SK-N-DZ (cell line): ENCODE data around the gene CHN2.
"Not testable (repeated sequence)": the region's sequence is repeated elsewhere in the genome, so short reads cannot be mapped to it uniquely, and the experiment has no call there.

Experiments
- DNase-seq: peaks from one replicate; pipeline ENCODE4 v3.0.0-alpha.2; 2015; ENCODE audit warnings: low spot score

Gene CHN2

DNA sequence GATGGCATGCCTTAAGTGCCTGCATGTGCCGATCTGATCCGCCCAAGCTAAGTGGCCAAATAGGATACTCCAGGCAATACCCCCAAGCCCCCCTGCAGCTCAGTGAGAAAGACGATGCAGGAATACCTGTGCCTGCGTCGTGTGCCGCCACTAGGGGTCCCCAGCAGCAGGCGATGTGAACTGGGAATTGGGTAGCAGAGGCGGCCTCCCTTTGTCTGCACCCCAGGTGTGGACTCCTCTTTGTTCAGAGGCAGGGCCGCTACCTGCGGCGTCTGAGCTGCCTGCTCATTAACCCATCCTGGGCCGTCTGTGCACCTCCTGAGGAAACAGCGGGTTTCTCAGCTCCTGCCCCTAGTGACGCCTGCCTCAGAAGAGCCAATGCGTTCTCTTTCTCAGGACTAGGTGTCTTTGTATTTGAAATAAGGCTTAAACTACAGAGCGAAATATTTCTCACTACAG is 4.8 kb upstream of the CHN2 start:
- DNase-seq: peak; percentile 76

DNA sequence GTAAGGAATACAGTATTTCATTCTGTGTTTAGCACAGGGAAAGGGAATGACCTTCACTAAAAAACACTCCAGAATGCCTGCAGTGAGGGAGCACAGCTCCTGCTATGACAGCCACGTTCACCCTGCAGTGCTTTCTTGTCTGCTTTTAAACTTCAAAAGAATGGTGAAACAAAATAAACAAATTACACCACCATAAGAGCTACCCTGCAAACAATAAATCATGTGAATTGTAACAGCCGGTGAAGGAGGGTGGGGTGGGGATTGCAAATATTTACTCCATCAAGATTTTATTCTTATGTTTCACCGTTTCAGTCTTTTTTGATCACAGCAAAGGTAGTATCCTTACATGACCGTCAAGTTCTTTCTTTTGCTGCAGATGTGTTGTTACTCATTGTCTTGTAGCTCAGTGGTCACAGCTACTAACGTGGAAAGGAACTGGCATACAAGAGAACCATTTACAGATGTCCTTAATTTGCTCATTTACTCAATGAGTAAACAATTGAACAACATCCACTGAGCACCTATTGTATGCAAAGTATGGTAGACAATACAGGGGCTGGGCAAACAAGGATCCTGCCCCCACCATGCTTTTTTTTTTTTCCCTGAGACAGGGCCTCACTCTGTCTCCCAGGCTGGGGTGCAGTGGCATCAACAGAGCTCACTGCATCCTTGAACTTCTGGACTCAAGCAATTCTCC is 4.1 kb upstream of the CHN2 start:
- DNase-seq: no peak

DNA sequence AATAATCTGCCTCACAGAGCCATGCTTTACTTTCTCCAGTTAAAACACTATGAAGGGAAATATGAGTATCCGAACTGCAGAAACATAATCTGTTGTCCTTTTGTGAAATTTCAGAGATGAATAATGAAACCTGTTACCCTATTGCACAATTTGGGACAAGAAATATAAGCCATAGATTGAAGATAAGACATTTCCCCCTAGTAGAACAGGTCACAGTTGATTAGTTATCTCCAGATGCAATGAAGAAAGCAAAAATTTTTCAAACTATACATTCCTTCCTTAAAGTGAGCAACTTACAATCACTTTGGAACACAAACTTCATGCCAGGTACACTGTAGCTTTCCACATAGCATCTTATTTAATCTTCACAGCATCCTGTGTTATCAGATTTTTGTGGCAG is 2.3 kb upstream of the CHN2 start:
- no peak for DNase-seq

DNA sequence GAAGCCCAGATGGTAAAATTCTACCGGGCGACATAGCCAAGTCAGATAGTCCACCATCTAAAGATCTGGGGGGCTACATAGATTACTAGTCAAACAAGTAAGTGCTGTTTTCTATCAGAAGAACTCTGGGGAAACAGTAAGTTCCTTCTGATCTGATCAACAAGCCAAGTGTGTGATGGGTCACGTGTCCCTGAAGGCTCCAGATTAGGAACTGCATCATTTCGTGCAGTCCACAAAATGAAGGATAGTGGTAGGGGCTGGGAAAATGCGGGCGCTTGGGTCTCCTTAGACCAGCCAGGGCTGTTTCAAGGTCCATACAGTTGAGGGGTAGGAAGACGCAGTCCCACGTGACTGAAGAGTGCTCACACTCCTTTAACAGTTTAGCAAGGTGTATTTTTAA is 1.8 kb upstream of the CHN2 start:
- peak; percentile 18 for DNase-seq

DNA sequence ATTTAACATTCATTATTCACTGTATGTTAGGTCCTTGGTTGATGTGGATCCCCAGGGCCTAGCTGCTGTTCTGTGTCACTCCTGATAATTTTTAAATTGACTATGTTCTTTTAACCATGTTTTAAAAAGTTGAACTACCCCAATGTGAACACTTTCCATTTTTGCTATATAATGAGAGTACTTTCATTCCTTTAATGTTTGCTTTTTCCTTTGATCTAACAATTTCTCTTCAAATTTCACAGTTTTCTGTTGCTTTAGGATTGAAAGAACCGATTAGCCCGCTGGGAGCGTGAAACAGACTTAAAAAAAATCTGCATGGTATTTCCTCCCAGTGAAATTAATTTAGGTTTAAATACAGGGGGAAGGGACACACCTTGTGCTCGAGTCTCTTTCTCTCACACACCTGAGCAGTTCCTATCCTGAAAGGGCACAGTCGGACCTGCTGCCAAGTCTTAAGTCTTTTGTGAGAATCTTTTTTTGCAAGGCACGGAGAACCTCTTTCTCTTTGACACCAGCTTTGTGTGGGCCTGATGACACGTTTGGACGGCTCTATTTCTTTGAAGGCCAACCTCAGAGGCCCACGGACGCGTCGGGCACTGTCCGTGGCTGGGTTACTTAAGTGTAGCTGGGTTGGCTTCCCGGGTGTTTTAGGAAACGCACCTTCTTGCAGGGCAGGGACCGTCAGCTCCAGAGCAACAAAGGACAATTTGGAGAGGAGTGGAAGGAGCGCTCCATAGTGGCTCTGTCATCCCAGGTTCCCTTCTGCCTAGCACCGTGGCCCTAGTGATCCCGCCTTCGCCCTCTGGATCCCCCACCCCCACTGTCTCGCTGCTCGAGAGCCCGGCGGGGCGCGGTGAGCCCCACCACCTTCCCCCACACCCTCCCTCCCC is 1.0 kb upstream of the CHN2 start:
- DNase-seq: peak; percentile 22

DNA sequence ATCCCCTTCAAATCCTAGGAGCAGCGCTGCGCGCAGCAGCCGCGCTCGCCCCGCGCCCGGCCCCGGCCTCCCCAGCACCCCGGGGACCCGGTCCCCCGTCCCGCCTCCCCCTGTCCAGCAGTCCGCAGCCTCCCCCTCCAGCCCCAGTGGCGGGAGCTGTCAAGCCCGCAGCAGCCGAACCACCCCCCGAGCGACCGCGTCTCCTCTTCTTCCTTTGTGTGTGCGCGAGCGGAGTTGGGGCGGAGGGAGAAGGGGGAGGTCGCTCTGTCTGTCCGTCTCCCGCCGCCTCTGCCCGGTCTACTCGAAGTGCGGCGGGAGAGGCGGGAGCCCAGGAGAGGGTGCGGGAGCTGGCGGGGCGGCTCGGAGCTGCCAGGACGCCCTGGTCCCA is 375 bp upstream of the CHN2 start:
- no peak for DNase-seq

DNA sequence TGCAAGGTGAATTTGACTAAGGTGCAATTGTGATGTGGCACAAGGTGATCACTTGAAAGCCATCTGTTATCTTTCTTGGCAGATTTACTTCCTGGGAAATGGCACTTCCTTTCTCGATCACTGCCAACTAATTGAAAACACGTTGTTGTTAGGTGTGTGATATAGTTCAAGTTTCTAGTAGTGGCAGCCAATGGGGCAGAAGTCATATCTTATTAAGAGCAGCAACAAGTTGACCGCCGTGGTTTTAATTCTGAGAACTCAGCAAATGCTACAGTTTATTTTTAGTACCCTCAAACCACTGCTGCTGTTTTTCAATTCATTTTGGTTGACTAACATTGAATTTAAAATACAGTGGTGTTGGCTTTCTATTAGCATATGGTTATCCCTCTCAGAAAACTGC is 1.6 kb downstream of the CHN2 start:
- no peak for DNase-seq

DNA sequence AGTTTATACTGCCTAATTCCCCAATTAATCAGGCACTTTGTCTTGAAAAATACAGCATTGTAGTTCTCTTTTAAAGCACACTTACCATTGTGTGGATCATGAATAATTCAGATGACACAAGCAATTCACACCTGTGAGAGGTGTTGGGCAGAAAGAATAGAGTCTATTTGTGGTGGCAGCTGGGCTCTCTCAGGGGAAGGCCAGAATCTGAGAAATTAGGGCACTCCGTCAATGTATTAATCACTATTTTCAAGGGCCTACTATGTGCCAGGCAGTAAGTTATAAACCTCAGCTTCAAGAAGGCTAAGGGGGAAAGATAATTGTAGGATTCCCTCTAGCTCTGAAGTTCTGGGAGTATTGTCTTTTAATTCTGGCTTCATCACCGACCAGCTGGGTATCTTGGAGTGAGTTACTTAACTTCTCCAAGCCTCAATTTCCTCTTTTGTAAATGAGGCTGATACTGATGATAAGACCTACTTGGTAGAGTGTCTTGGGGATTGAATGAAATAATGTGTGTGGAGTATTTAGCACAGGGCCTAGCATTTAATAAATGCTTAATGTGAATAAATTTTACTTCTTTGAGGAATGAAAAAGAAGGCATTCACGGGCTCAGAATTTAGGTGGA is 2.5 kb downstream of the CHN2 start:
- DNase-seq: no peak

DNA sequence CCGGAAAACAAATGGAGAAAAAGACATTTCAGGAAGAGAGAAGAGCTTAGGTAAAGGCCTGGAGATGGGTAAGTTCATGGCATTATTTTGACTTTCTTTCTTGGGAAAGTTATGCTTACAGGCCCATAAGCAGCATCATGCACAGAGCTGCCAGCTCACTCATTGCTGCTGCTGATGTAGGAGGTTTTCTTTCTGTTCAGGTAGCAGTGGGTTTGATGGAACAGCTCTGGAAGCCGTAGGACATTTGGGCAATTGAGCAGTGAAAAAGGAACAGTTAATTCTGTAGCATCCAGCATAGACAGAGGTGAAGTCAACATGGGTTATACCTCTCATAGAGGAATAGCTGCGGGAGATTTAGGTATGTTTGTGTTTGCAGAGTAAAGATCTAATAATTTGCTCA is 3.3 kb downstream of the CHN2 start:
- DNase-seq: no peak

DNA sequence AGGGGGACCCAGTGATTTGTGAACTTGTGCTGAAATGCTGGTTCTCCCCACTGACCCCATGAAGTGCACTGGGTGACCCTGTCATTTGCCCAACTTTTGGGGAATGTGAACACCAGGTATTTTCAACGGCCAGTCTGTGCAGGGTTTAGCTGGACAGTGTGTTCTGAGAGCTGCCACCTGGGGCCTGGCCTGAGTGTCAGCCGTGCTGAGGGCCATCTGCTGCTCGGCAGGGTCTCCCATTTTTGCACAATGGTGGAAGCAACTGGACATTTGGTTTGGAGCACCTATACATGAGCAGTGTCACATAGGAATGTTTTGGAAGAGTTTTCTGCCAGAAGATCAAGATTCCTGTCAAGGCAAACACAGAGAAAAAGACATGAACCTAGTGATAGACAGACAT is 5.2 kb downstream of the CHN2 start:
- DNase-seq: no peak

DNA sequence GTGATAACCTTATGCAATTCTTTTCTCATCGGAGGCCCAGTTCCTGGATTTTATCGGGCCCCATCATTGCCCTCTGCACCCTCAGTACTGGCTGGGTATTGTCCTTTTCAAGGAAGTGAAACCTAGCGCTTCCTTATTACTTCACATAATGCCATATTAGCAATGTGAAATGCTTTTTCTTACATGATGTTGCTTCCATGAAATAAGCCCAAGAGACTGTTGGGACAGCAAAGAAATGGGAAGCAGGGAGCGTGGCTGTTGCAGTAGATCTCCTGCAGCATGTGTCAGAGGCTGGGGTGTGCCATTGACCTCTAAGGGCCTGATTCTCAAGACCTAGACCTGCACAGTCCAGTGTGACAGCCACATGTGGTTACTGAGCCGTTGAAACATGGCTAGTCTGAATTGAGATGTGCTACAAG is 8.1 kb downstream of the CHN2 start:
- DNase-seq: no peak

DNA sequence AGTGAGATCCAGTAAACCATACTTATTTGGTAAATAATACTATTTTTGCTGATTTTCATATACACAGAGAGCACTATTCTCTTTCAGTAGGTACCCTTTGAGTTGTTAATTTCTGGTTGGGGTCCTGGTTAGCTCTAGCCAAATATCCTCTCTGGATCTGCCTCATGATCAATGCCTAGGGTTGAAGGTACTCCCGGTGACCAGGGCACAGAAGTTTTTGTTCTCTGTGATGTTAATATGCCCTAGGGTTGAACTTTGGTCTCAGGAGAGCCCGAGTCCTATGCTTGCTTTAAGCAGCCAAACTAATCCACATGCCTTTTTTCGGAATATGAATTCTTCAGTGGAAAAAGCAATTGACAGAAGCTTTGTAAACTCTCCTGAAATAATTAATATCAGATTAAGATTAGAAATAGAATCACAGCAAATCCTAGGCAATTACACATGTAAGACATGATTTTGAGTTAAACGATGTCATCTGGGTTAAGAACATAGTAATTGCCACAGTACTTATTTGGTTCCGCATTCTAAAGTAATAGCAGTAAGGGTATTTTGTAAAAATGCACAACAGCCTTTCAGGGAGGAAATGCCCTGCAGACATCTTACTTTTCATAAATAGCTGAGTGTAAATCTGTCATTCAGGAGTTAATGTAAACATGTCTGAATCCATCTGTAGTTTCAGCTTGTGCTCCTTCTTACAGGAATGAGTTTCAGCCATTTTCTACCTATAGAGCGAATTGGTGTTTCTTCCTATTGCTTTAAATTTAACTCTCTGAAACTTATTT is 10.1 kb downstream of the CHN2 start:
- no peak for DNase-seq

DNA sequence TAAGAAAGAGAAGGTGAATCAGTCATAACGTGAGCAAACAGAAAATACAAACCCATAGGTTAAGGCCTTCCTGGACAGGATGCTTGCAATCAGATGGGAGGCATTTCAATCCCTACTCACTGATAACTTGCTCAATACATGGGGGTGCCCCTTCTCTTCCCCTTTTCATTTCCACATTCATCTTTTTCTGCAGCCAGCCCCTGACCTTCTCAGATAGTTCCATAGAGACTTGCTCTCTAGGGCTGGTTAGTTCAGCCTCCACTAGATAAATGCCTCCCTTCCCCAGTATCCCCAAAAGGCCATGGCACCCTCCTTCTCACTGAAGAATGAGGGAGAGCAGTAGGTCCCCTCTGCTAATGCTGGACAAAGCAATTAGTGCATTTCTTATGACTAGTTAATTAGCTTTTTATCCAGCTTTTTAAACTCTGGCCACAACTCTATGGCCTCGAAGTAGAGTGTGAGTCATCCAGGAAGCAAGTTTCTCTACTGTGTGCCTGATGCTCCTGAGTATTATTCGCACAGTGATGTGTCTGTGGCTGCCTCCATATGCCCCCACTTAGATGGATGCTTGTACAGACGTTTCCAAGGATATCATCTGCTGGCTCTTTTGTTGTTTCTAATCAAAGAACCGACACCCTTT is 12.7 kb downstream of the CHN2 start:
- no peak for DNase-seq

DNA sequence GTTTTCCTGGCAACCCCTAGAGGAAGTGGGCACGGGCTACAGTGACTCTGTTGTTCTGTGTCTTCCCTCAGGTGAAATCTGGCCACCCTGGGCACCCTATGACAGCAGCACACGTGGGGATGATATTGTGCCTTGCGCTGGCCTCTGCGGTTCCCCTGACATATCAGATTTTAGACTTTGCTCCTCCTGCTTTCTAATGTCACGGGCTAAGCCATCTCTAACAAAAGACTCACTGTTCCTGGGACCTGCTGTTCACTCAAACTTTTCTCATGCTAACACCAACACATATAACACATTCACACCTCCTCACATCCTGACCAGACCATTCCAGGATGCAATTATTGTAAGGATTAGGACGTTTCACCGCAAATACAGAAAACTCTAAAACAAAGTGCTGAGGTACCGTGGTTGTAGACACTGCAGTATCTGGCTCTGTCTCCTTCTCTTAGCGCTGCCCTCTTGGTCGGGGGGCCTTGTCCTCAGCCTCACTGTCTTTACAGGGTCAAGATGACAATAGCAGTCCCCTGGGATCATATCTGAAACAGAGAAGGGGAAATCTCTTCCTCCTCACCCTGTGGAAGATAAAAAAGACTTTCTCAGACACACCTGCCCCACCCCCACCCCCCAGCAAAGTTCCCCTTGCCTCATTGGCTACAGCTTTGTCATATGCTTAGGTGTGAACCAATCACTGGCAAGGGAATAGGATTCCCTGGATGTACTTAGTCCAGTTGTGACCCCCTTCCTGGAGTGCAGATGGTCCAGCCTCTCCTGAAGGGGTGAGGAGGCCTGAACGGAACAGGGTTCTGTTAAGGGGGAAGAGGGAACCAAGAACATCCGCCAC is 14.1 kb downstream of the CHN2 start:
- no peak for DNase-seq

DNA sequence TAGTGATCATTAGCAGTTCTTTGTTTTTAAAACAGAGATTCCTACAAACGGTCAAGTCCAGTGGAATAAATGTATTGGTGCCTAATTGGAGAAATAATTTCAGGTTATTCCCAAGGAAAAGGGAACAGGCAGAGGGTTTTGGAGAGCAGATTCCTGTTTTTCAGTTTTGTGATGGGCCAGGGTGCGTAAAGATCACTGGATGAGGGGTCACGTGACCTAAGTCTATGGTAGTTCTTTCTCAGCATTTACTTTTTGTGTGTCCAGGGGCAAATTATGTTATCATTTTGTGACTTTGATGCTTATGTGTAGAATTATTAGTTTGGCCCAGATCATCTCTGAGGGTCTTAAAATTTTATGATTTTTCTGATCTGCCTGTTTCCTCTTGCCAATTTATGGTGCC is 15.2 kb downstream of the CHN2 start:
- DNase-seq: no peak

DNA sequence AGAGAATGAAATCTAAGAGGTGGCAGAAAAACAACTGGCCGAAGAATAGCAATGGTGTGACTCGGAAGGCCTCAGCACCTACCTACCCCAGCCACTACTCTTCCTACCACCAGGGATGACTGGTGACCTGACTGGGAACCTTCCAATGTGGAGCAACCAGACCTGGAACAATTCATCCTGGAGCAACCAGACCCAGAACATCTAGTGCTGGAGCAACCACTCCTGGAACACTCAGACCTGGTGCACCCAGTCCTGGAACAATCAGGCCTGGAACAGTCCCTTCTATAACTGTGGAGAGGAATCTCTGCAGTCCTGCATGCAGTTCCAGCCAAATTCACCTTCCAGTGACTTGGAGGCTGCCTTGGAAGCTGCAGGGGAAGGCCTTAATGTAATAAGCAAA is 18.2 kb downstream of the CHN2 start:
- not testable (repeated sequence) for DNase-seq

DNA sequence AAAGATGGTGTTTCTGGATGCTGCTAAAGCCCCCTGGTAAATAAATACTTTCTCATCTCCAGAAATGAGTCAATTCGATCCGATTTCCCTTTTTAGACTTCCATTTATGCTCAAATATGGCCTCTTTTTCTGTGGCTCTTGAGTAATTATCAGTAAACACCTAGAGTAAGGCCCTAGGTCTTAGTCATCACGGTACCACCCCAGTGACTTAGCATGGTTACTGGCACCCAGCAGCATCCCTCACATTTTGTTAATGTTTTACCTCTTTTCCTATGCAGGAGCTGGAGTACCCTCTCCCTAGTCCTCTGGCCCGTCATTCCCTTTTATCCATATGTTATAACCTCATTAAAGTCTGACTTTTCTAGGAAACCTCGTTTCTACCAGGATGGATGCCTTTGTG is 19.5 kb downstream of the CHN2 start:
- DNase-seq: no peak

DNA sequence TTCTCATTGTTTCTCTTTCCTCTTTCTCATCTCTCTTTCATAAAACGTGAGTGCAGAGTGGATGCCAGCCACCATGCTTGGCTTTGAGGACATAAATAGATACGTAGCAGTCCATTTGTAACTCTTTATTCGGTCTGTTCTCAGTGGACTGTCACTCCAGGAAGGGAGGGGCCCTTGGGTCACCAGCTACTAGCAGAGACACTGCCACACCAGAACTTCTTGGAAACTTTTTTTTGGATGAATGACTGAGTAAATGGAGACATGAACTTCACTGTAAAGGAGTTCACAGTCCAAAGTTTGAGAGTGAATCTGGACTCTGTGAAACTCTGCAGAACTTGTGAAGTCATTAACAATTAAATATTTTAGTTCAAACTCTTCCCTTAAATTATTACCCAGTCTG is 20.2 kb downstream of the CHN2 start:
- no peak for DNase-seq

DNA sequence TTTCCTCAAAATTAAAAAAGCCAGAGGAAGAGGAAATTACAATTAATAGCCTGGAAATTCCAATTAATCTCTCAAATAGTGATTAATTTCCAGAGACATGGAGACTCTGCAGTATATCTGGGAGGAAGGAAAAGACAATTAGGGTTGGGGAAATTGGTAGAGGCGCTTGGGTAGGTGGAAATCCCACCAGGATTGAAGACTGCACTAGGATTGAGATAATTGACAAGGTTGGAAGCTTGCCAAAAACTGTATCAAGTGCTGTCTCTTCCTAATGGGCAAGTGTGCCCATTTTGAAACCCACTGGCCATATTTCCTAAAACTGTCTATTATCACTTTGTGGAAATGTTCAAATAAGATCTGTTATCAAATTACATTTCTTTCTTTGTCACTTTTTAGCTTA is 21.6 kb downstream of the CHN2 start:
- DNase-seq: no peak

DNA sequence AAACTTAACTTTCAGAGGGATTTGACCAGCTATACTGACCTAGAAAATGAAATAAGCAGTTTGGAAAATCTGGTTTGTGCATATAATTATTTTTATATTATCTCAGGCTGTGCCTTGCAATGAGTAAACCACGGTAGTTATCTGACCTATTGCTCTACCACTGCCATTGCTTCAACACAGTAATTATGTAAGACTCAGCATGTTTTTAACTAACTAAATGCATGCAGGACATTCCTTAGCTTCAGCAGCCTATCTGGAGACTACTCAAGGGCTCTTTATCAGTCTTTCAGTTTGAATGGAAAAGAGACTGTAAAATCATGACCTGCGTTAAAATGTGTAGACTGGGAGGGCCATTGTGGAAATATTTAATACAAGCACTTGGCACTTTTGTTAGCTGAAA is 22.5 kb downstream of the CHN2 start:
- DNase-seq: no peak
